Neural cell (in vitro differentiated cells): ENCODE results near the gene HEBP2.

Experiments
- EP300 ChIP-seq: fragments of 450-650 bp; conservative IDR thresholded peaks from 2 replicates; pipeline ENCODE4 v1.6.1; 2014; ENCODE audit warnings: antibody characterized with exemption, mild to moderate bottlenecking, moderate library complexity; ENCODE audit not compliant: poor library complexity, severe bottlenecking
- POLR2AphosphoS5 ChIP-seq: IDR thresholded peaks from 2 replicates; pipeline ENCODE4 v1.6.1; 2012
- SMC3 ChIP-seq: fragments of 450-650 bp; conservative IDR thresholded peaks from 2 replicates; pipeline ENCODE4 v1.6.1; 2014; ENCODE audit warnings: antibody characterized with exemption, mild to moderate bottlenecking, moderate library complexity; ENCODE audit not compliant: poor library complexity

GRCh38 chr6:138387577-138388368, 16.2 kb upstream of the HEBP2 start:
- TF ChIP-seq EP300: no peak
- TF ChIP-seq SMC3: no peak
- TF ChIP-seq POLR2AphosphoS5: no peak
